ENCODE results near the gene MICAL1.
A peak's percentile ranks its signal among the peaks of the same experiment; 100 is the strongest.

MICAL1 gene

DNA sequence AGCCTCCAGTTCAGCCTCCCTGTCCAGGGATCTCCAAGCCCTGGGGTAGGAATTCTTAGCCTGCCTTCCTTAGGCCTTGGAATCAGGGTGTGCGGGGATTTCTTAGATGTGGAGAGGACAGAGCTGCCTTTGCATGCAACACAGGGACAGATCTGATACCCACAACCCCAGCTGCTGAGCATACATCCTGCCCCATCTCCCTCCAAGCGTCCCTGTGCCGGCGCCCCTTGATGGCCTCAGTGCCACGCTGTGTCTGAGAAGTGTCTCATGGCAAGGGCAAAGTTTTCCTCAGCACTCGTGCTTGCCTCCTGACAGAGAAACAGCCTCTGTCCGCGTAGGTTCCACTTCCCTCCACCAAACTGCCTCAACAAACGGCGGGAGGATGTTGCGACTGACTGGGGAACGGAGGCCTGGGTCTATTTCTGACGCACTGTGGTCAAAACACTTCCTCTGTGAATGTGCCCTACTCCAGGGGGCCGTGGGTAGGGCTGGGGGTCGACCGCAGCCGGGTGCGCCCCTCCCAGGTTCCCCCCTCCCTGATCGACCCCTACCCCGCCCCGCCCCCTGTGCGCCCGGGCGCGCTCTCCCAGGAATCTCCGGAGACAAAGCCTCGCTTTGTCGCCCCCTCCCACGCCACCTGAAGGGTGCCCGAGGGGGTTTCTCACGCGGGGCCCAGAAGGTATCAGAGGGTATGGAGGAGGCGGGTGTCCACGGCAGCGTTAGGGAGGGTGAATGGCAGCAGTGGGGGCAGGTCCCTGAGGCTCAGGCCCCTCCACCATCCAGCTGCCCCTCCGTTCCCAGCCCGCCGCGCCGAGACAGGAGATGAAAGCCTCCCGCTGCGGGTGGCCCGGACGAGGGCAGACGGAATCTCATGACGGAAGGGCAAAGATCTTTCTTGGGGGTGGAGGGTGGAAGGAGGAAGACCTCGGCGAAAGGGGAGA is 806 bp downstream of the MICAL1 start:
- peak; percentile 41 to 47 for DNase-seq (ENCODE audit: low read depth in 2 of 2, low spot score in 1 of 2)

DNA sequence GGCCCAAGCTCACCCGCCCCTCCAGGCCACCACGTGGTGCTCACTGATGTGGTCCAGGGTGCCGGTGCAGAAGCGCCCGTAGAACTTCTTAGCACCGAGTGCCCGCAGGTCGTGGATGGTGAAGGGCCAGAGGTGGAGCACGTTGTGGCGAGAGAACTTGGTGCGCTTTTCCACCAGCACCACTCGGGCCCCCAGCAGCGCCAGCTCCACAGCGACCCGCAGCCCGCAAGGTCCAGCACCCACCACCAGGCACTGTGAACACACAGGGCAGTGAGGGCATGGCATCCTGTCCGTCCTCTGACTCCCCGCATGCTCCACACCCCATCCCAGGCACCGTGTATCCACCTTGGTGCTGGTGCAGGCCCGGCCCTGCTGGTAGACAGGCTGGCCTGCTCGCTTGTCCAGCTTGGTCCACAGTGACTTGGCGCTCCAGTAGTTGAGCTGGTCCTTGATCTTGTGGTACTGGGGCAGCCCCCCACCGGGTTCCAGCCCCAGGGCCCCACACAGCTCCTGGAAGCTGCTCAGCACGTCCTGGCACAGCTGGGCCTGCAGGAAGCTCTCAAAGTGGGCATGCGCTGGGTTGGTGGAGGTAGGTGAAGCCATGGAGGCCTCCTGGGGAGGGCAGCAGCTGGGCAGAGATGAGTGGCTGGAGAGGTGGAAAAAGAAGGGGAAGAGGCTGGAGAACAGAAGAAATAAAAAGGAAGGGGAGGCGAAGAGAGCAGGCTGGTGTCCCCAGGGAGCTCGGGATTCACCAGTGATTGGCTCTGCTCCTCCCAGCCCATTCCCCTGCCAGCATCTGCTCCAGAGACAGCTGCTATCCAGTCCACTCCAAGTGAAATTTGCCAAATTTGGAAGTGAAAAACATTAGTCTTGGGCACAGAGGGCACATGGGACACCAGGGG is 1.7 kb downstream of the MICAL1 start:
- DNase-seq (ENCODE audit: low read depth in 2 of 2, low spot score in 1 of 2), result no peak

DNA sequence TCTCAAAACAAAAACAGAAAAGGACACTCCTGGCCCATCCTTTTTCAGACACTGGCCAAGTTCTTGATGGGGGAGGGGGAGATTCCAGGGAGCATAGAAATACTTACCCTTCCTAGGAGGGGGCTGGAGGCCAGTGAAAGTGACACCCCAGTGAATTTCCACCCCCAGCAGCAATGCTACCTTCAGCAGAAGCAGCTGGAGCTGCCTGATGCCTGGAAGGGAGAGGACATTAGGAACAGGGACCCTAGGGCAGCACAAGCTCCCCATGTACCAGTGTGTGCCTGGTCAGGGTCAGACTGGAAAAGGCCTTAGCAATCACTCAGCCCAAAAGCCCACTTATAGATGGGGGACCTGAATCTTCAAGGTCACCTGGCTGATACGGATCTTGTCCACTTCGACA is 2.4 kb downstream of the MICAL1 start:
- no peak for DNase-seq (ENCODE audit: low read depth in 2 of 2, low spot score in 1 of 2)

DNA sequence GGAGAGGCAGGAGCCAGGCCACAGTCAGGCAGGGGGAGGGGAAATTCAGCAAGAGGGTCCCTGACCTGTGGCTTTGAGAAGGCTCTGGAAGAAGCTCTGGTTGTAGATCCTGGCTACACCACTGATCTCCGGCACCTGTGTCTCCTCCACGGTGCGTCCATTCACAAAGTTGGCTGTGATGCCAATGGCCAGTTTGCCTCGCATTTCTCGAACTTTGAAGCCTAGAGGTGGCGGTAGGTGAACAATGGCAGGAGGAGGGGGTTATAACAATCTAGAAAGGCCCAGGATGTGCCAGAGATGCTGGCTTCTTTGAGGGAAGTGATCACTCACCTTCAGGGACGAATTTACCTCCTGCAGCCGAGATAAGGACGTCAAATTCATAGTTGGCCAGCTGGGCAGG is 3.4 kb downstream of the MICAL1 start:
- no peak for DNase-seq (ENCODE audit: low read depth in 2 of 2, low spot score in 1 of 2)

DNA sequence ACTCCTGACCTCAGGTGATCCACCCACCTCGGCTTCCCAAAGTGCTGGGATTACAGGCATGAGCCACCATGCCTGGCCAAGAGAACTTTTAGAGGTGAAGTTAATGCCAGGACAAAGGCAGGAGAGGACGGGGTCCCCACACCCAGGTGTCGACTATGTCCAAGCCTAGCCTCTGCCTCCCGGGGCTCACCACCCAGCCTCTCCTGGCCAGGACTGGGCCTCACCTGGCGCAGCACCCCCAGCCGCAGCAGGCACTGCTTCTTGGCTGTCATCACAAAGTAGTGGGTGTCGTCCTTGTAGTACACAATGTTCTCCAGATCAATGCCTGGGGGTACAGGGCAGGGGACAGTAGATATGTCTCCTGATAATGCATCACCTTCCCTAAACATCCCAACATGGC is 4.2 kb downstream of the MICAL1 start:
- no peak for DNase-seq (ENCODE audit: low read depth in 2 of 2, low spot score in 1 of 2)

DNA sequence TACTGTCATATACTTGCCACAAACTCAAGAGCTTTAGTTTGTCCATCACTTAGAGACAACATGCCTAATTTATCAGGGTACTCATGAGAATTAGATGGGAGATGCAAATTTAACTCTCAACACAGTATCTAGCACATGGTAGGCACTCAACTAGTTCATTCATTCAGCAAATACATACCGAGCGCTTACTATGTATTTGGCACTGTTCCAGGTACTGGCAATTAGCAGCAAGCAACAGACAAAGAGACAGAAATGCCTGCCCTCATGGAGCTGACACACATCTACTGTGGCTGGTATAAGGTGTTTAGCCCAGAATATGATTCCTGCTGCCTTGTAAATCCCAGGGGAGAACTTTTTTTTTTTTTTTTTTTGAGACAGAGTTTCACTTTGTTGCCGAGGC is 4.8 kb downstream of the MICAL1 start:
- no peak for DNase-seq (ENCODE audit: low read depth in 2 of 2, low spot score in 1 of 2)

DNA sequence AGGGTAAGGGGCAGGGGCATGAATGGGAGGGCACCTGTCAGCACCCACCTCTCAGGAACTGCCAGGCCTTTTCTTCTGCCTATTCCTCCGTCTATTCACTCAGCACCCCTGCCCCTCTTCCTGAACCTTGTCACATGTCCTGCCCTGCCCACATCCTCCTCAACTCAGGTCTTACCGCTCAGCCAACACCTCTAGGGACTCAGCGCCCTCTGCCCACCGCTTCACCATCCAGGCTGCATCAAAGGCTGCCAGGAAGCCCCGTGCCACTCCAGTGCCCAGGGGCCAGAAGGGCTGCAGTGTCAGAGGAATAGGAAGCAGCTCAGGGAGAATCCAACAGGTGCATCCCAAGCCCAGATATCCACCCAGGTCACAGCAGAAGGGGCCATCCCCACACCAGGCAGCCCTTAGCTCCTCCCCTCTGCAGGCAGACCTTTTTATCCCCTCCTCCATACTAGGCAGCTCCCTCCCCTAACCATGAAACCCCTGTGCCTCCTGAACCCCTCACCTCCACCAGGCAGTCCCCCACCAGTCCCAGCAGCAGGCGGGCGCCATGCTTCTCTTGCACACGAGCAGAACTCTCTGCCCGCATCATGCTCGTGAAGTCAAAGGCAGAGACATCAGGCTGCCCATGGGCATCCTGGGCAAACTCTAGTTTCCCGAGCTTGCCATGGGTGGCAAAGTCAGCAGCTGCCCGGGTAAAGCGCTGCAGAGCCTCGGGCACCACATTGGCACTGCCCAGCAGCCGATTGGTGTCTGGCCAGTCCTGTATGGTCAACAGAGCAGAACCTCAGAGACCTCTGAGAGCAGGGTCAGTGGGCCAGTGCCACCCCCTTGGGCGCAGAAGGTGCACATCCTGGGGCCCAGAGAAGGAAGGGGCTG is 5.5 kb downstream of the MICAL1 start:
- no peak for DNase-seq (ENCODE audit: low read depth in 2 of 2, low spot score in 1 of 2)

DNA sequence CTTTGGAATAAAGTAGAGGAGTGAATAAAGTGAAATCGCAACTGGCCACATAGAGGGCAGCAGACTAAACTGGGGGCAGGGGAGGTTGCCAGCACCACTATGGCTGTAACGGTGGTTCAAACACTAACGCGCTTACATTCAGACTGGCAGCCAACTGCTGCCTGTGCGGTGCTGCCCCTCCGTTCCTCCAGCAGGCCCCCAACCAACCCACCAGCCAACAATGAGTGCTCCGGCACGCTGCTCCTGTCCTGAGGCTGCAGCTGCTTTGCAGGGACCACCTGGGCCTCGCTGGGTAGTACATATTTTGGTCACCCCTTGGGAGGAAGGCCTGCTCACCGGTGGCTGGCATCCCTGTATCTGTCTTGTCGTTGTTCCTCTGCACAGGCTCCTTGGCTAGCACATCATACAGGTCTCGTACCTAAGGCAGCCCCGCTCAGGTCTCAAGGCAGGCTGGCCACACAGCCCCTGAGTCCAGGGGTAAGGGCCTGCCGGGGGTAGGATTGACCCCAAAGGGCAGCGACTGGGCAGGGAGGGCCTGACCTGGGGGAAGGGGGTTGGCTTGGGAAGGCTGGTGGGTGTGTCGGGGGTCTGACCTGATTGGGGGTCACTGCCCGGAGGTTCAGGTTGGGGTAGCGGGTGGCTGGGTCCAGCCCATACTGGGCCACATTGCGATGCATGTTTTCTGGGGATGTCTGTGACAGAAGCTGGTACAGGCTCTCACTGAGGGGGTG is 6.3 kb downstream of the MICAL1 start:
- DNase-seq (ENCODE audit: low read depth in 2 of 2, low spot score in 1 of 2), result no peak

DNA sequence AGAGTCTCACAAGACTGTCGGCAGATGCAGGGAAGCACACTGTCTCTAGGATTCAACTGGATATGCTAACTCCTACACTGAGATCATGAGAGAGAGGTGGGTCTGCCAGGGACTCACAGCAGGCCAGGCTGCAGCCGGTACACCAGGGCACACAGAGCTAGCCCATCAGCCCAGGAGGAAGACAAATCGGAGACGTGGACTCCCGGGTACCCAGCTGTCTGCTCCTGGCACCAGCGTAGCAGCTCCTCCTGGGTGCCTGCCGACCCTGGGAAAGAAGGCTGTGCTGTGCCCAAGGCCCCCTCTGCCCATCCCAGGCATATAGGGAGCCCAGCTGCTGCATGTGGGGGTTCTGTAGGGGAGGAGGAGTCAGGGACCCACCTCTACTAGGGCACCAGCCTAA is 7.0 kb downstream of the MICAL1 start:
- DNase-seq (ENCODE audit: low read depth in 2 of 2, low spot score in 1 of 2), result no peak

DNA sequence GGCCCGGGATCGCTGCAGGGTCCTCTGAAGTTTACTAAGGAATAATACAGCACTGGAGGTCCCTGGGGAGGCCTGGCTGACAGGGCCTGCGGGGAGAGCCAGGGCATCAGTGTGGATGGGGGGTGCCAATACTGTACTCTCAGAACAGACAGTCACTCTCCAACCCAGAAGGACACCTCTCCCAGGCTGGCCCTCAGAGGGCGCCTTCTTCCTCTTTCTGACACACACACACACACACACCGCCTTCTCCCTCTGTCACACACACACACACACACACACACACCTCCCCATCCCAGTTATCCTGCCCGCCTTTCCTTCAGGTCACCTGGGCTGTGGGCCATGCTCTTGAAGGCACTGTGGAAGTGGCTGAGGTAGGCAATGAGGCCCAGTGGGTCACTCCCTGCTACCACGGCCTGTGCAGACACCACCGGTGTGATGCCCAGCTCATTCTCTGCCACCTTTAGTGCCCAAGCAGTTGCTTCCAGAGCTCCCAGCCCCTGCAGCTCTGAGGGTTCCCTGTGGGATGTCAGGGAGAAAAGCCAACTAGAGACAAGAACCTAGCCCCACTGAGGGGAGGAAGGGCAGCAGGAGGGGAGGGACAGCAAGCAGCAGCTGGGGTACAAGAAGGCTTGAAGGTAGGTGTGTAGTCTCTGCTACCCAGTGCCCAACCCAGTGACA is 7.6 kb downstream of the MICAL1 start:
- DNase-seq (ENCODE audit: low read depth in 2 of 2, low spot score in 1 of 2), result no peak

DNA sequence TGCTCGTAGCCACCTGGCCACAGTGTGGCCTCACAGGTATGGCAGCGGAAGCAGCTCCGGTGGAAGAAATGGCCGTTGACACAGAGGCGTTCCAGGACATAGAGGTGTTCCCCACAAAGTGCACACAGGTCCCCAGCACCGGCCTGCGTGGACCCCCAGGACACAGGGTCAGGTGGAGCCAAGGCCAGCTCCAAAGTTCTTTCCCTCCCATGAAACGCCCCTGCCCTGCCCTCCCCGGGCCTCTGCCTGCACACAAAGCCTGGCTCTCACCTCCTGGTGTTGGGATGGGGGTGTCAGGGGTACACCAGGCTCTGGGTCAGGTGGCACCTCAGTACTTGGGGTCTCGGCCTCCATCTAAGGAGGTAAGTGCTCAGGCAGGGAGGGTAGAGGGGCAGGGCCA is 8.5 kb downstream of the MICAL1 start:
- no peak for DNase-seq (ENCODE audit: low read depth in 2 of 2, low spot score in 1 of 2)

DNA sequence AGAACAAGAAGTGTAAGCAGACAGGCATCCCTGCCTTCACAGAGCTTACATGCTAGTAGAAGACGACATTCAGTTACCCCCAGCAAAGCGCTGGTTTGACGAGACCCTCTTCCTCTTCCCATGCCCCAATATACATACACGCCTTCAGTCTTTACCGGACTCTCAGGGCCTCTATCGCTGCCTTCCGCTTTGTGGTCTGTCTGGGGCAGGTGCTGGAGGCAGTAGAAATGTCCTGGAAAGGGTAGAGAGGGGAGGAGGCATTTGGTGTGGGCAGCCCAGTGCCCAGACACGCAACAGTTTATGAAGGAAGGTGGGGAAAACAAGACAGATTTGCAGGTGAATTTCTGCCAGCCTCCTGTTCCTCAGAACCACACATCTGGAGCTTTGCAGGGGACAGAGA is 9.0 kb downstream of the MICAL1 start:
- DNase-seq (ENCODE audit: low read depth in 2 of 2, low spot score in 1 of 2), result no peak

DNA sequence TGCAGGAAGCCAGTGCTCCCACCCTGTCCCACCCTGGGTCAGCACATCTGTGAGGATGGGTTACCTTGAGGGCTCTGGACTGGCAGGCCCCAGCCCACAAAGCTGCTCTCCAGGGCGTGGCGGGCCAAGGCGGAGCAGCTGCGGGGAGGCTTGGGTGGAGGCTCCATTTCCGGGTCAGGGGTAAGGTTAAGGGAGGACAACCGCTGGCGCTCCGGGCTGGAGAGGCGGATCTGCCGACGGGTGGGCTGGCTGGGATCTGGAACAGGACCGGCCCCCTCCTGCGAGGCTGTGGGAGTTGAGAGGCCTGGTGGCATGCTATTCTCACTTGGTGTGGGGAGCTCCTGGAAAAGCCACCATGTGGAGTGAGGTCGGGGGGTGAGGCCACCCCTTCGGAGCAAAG is 9.5 kb downstream of the MICAL1 start:
- DNase-seq (ENCODE audit: low read depth in 2 of 2, low spot score in 1 of 2), result no peak

DNA sequence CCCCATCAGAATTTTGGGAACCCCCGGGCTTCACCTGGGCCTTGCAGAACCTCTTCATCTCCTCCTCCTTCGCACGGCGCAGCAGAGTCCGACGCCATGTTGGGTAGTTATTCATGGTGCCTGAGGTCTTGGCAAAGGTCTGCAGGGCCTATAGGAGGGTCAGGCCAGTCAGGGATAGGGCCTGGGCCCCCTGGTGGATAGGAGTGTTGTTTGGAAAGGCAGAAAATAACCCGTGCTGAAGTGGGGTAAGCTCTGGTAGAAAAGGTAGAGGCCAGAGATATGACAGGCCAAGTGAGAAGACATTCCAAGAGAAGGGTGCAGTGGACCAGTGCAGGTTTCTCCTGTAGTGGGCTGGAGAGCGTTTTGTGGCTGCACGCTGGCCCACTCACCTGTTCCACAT is 10.2 kb downstream of the MICAL1 start:
- DNase-seq (ENCODE audit: low read depth in 2 of 2, low spot score in 1 of 2), result no peak

DNA sequence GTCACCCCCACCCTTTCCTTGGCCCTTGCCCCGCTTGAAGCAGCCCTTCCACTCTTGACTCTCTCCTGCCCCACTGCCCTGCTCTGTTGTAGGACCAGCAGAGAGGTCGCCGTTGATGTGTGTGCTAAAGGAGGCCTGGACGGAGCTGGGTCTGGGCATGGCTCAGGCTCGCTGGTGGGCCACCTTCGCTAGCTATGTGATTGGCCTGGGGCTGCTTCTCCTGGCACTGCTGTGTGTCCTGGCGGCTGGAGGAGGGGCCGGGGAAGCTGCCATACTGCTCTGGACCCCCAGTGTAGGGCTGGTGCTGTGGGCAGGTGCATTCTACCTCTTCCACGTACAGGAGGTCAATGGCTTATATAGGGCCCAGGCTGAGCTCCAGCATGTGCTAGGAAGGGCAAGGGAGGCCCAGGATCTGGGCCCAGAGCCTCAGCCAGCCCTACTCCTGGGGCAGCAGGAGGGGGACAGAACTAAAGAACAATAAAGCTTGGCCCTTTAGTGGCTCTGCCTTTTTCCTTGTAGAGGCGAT is 12.1 kb downstream of the MICAL1 start:
- no peak for DNase-seq (ENCODE audit: low read depth in 2 of 2, low spot score in 1 of 2)

DNA sequence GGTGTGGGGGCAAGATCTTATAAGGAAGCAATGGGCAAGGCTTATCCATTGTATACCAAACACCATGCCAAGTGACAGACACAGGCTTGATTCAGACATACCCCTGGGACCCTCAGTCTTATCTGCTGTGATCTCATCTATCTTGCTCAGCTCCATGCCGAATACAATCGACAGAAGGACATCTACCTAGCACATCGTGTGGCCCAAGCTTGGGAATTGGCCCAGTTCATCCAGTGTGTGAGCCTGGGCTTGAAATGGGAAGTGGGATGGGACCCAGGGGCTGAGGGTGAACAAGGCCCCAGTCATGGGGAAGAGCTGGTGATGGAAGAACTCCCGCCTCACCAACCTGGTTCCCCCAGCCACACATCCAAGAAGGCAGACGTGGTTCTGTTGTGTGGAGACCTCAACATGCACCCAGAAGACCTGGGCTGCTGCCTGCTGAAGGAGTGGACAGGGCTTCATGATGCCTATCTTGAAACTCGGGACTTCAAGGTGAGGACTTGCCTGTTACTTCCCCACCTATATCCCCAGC is 13.1 kb downstream of the MICAL1 start:
- DNase-seq (ENCODE audit: low read depth in 2 of 2, low spot score in 1 of 2), result no peak

DNA sequence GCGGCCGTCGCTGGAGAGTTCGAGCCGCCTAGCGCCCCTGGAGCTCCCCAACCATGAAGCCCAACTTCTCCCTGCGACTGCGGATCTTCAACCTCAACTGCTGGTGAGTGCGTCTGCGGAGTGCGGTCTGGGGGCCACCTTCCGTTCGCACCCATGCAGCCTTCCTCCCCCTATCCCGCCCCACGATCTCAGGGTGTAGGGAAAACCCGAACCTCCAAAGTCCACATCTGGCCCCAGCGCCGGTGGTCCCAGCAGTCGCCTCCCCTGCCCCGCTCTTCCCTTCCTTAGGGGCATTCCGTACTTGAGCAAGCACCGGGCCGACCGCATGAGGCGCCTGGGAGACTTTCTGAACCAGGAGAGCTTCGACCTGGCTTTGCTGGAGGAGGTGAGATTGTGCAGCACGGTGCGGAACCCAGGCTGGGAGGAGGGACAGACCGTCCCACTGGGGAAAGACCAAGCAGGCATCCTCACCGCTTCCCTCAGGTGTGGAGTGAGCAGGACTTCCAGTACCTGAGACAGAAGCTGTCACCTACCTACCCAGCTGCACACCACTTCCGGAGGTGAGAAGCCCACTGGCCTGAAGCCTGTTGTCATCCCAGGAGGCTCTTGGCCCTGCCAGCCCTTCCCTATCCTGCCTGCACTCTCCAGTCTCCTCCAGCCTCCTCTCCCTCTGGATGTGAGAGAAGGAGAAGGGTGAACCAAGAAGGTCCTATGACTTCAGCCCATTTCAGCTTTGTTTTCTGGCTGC is 14.3 kb downstream of the MICAL1 start:
- no peak for DNase-seq (ENCODE audit: low read depth in 2 of 2, low spot score in 1 of 2)

DNA sequence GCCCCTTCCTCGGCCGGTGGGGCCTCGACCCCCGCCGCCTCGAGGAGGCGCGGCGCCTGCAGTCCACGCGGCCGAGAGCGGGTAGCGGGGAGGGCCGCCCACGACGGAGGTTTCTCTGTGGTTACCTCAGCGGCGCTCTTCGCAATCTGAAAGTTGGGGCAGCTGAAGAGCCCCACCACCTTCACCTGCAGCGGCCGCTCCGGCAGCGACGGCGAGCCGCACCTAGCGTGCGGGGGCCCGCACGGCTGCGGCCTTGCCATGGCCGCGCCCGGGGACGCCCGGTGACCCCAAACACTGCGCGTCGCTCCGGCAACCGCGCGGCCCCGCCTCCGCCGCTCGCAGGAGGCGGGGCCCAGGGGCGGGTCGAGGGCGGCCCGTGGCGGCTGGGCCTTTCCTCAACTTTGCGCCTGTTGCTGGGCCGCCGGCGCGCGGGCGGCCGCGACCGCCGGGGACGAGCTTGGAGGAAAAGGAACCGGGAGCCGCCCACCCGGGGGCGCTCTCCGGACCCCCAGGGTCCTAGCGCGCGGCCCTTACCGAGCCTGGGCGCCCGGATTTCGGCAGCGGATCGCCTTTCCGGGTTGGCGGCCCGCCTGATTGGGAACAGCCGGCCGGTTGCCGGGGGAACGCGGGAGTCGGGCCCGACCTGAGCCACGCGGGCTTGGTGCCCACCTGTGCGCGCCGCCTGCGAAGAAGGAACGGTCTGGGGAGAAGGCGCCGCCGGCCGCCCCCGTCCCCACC is 15.1 kb downstream of the MICAL1 start, which contains the start of the genes PPIL6 and SMPD2:
Gene PPIL6 (minus strand): TSS at position 298 of the 738 bp plus-strand sequence. CDS start 38 bp downstream, at position 260.
Gene SMPD2 (plus strand): TSS at position 394 of the 738 bp plus-strand sequence. CDS start 398 bp downstream, outside the sequence.
- DNase-seq (ENCODE audit: low read depth in 2 of 2, low spot score in 1 of 2), result peak; percentile 51 to 54

All from stimulated activated CD8-positive, alpha-beta memory T cell treated with anti-CD3 and anti-CD28 coated beads, Interleukin-4, amount 100 ng/mL, for 1 hour (primary cell).